ENCODE results near the gene MRPL49. TPM values are rescaled to one million over a fixed set of nuclear protein-coding genes. Genes with fewer than 3 reads are reported as not detected.

The MRPL49 gene
- total RNA-seq (2022; extraction: Qiagen RNA extraction), result 66.1 to 73.7 TPM (median 68.6 TPM) in 5 replicates

GRCh38 chr11:65121865-65122696 lies at the start of gene MRPL49, which contains the start of gene FAU:
TSS of gene MRPL49 (plus strand) at chr11:65122321. CDS start at chr11:65122347, 26 bp downstream.
TSS of gene FAU (minus strand) at chr11:65122134. CDS start at chr11:65121813, 321 bp downstream.

GRCh38 chr11:65083834-65084597 lies 38.1 kb upstream of the MRPL49 start, which contains the start of the genes CDCA5 and ZFPL1:
TSS of gene CDCA5 (minus strand) at chr11:65084040. CDS start at chr11:65083978, 62 bp downstream.
TSS of gene ZFPL1 (plus strand) at chr11:65084222. CDS start at chr11:65084699, 477 bp downstream.

GRCh38 chr11:65095974-65096806 lies 25.9 kb upstream of the MRPL49 start, which contains the start of gene VPS51:
TSS of gene VPS51 (plus strand) at chr11:65096214. CDS start at chr11:65096251, 37 bp downstream.

GRCh38 chr11:65111744-65112545 lies 10.2 kb upstream of the MRPL49 start, which contains the start of gene TM7SF2:
TSS of gene TM7SF2 (plus strand) at chr11:65111872. CDS start at chr11:65112016, 144 bp downstream.

GRCh38 chr11:65117206-65118096 lies 4.7 kb upstream of the MRPL49 start, which contains the start of gene ZNHIT2:
TSS of gene ZNHIT2 (minus strand) at chr11:65117701. CDS start at chr11:65117653, 48 bp downstream.

GRCh38 chr11:65134240-65134951 lies 12.3 kb downstream of the MRPL49 start, which contains the start of gene SYVN1:
TSS of gene SYVN1 (minus strand) at chr11:65134519. CDS start at chr11:65133601, 918 bp downstream.

GRCh38 chr11:65170058-65170534 lies 48.0 kb downstream of the MRPL49 start, which contains the start of gene SPDYC:
TSS of gene SPDYC (plus strand) at chr11:65170233. CDS start at chr11:65171358, 1,125 bp downstream.

Other genes with a start within 250 kb of the MRPL49 start
- gene EHD1, start 243.7 kb upstream of the MRPL49 start, total RNA-seq (2022; extraction: Qiagen RNA extraction), result 83.3 to 124 TPM (median 119 TPM) in 5 replicates
- 11.0 to 20.8 TPM (median 19.2 TPM) in 5 replicates for gene ATG2A, start 205.1 kb upstream of the MRPL49 start, total RNA-seq (2022; extraction: Qiagen RNA extraction)
- gene PPP2R5B, start 197.6 kb upstream of the MRPL49 start, total RNA-seq (2022; extraction: Qiagen RNA extraction), result 3.5 to 4.4 TPM (median 4.1 TPM) in 5 replicates
- gene GPHA2, start 186.4 kb upstream of the MRPL49 start, total RNA-seq (2022; extraction: Qiagen RNA extraction), result not detected in 5 replicates
- gene MAJIN, start 150.2 kb upstream of the MRPL49 start, total RNA-seq (2022; extraction: Qiagen RNA extraction), result not detected in 5 replicates
- gene BATF2, start 125.3 kb upstream of the MRPL49 start, total RNA-seq (2022; extraction: Qiagen RNA extraction), result 0.33 to 0.65 TPM (median 0.47 TPM) in 5 replicates
- 172 to 187 TPM (median 178 TPM) in 5 replicates for gene ARL2, start 108.2 kb upstream of the MRPL49 start, total RNA-seq (2022; extraction: Qiagen RNA extraction)
- gene SNX15, start 94.9 kb upstream of the MRPL49 start, total RNA-seq (2022; extraction: Qiagen RNA extraction), result 18.9 to 23.9 TPM (median 22.8 TPM) in 5 replicates
- 33.5 to 51.7 TPM (median 49.0 TPM) in 5 replicates for gene SAC3D1, start 81.1 kb upstream of the MRPL49 start, total RNA-seq (2022; extraction: Qiagen RNA extraction)
- 0.18 TPM in 1 of 5 replicates, not detected in the others for gene NAALADL1, start 63.8 kb upstream of the MRPL49 start, total RNA-seq (2022; extraction: Qiagen RNA extraction)
- 64.4 to 77.1 TPM (median 72.9 TPM) in 5 replicates for gene CDCA5, start 38.3 kb upstream of the MRPL49 start, total RNA-seq (2022; extraction: Qiagen RNA extraction)
- gene ZFPL1, start 38.1 kb upstream of the MRPL49 start, total RNA-seq (2022; extraction: Qiagen RNA extraction), result 33.7 to 38.4 TPM (median 36.4 TPM) in 5 replicates
- gene VPS51, start 26.1 kb upstream of the MRPL49 start, total RNA-seq (2022; extraction: Qiagen RNA extraction), result 55.8 to 61.2 TPM (median 60.5 TPM) in 5 replicates
- gene TM7SF2, start 10.4 kb upstream of the MRPL49 start, total RNA-seq (2022; extraction: Qiagen RNA extraction), result 4.6 to 8.6 TPM (median 5.9 TPM) in 5 replicates
- 11.1 to 19.9 TPM (median 19.4 TPM) in 5 replicates for gene ZNHIT2, start 4.6 kb upstream of the MRPL49 start, total RNA-seq (2022; extraction: Qiagen RNA extraction)
- 854 to 960 TPM (median 861 TPM) in 5 replicates for gene FAU, start 187 bp upstream of the MRPL49 start, total RNA-seq (2022; extraction: Qiagen RNA extraction)
- gene SYVN1, start 12.2 kb downstream of the MRPL49 start, total RNA-seq (2022; extraction: Qiagen RNA extraction), result 24.1 to 42.1 TPM (median 41.2 TPM) in 5 replicates
- not detected in 5 replicates for gene SPDYC, start 47.9 kb downstream of the MRPL49 start, total RNA-seq (2022; extraction: Qiagen RNA extraction)
- 85.0 to 136 TPM (median 126 TPM) in 5 replicates for gene CAPN1, start 59.6 kb downstream of the MRPL49 start, total RNA-seq (2022; extraction: Qiagen RNA extraction)
- 12.0 to 15.3 TPM (median 13.3 TPM) in 5 replicates for gene POLA2, start 139.6 kb downstream of the MRPL49 start, total RNA-seq (2022; extraction: Qiagen RNA extraction)
- 16.1 to 22.5 TPM (median 19.6 TPM) in 5 replicates for gene CDC42EP2, start 192.5 kb downstream of the MRPL49 start, total RNA-seq (2022; extraction: Qiagen RNA extraction)
- 38.8 to 42.8 TPM (median 42.2 TPM) in 5 replicates for gene DPF2, start 211.5 kb downstream of the MRPL49 start, total RNA-seq (2022; extraction: Qiagen RNA extraction)
- 0.80 to 1.2 TPM (median 1.0 TPM) in 5 replicates for gene TIGD3, start 232.4 kb downstream of the MRPL49 start, total RNA-seq (2022; extraction: Qiagen RNA extraction)